SU-DHL-6 (cell line): ENCODE measurements around the gene GAPVD1.

Source experiments
- H2AFZ ChIP-seq: fragments of 200-600 bp; sonication (generic); 2 replicates; pipeline ENCODE4 v1.6.1; 2014; ENCODE audit warnings: low read depth, mild to moderate bottlenecking, moderate library complexity, mixed read lengths, antibody characterized with exemption, low read length; ENCODE audit not compliant: severe bottlenecking
- H3F3A ChIP-seq: fragments of 200-600 bp; shearing (Covaris generic); 2 replicates; pipeline ENCODE4 v1.6.0; 2016; ENCODE audit warnings: antibody characterized with exemption, mild to moderate bottlenecking; ENCODE audit not compliant: insufficient read depth
- H3K27ac ChIP-seq: fragments of 200-600 bp; sonication (generic); 2 replicates; pipeline ENCODE4 v1.5.1; 2016; ENCODE audit warnings: low read depth, mild to moderate bottlenecking, low read length, moderate library complexity, mixed read lengths
- H3K27me3 ChIP-seq: fragments of 200-600 bp; sonication (generic), shearing (Covaris generic); 2 replicates; pipeline ENCODE4 v1.6.0; 2014; ENCODE audit warnings: mild to moderate bottlenecking, low read length
- H3K36me3 ChIP-seq: fragments of 200-600 bp; sonication (generic); 2 replicates; pipeline ENCODE4 v1.6.1; 2014; ENCODE audit warnings: mild to moderate bottlenecking, low read length, mixed read lengths
- H3K4me2 ChIP-seq: fragments of 300-600, 200-600 bp; shearing (Covaris generic), sonication (generic); 2 replicates; pipeline ENCODE4 v1.6.0; 2014; ENCODE audit warnings: low read length, low read depth, mild to moderate bottlenecking; ENCODE audit not compliant: poor library complexity, severe bottlenecking
- H3K4me3 ChIP-seq: fragments of 200-600 bp; sonication (generic); 2 replicates; pipeline ENCODE4 v1.5.1; 2014; ENCODE audit warnings: antibody characterized with exemption, low read length, mild to moderate bottlenecking, mixed read lengths; ENCODE audit not compliant: insufficient read depth, poor library complexity, severe bottlenecking
- H3K79me2 ChIP-seq: fragments of 200-600 bp; sonication (generic); 2 replicates; pipeline ENCODE4 v1.6.1; 2014; ENCODE audit warnings: mild to moderate bottlenecking, low read length, moderate library complexity; ENCODE audit not compliant: insufficient read depth
- H3K9ac ChIP-seq: fragments of 200-600 bp; sonication (generic); 2 replicates; pipeline ENCODE4 v1.7.0; 2014; ENCODE audit warnings: mild to moderate bottlenecking, low read length
- H3K9me2 ChIP-seq: fragments of 200-600 bp; sonication (generic); replicated peaks from 2 replicates; pipeline ENCODE4 v1.6.1; 2014; ENCODE audit warnings: low read length; ENCODE audit not compliant: insufficient read depth
- H3K9me3 ChIP-seq: fragments of 200-600 bp; sonication (generic); 2 replicates; pipeline ENCODE4 v1.6.1; 2014; ENCODE audit warnings: low read length, mixed read lengths; ENCODE audit not compliant: insufficient read depth
- H4K20me1 ChIP-seq: fragments of 200-600 bp; sonication (generic); 2 replicates; pipeline ENCODE4 v1.6.1; 2014; ENCODE audit warnings: low read depth, mild to moderate bottlenecking, antibody characterized with exemption, low read length, moderate library complexity, mixed read lengths
- EZH2phosphoT487 ChIP-seq: fragments of 200-600 bp; sonication (generic), shearing (Covaris generic); conservative IDR thresholded peaks from 2 replicates; pipeline ENCODE4 v1.6.1; 2018; ENCODE audit warnings: mild to moderate bottlenecking, antibody characterized with exemption, low read length, moderate library complexity, mixed read lengths
- TF ChIP-seq, protein P1 (sequence below): fragments of 200-600 bp; sonication (generic); IDR thresholded peaks from one replicate; pipeline ENCODE4 v1.5.1; 2017; ENCODE audit warnings: antibody characterized with exemption, mild to moderate bottlenecking, low read length, moderate library complexity; ENCODE audit not compliant: insufficient read depth, poor library complexity, severe bottlenecking

GAPVD1 gene

DNA sequence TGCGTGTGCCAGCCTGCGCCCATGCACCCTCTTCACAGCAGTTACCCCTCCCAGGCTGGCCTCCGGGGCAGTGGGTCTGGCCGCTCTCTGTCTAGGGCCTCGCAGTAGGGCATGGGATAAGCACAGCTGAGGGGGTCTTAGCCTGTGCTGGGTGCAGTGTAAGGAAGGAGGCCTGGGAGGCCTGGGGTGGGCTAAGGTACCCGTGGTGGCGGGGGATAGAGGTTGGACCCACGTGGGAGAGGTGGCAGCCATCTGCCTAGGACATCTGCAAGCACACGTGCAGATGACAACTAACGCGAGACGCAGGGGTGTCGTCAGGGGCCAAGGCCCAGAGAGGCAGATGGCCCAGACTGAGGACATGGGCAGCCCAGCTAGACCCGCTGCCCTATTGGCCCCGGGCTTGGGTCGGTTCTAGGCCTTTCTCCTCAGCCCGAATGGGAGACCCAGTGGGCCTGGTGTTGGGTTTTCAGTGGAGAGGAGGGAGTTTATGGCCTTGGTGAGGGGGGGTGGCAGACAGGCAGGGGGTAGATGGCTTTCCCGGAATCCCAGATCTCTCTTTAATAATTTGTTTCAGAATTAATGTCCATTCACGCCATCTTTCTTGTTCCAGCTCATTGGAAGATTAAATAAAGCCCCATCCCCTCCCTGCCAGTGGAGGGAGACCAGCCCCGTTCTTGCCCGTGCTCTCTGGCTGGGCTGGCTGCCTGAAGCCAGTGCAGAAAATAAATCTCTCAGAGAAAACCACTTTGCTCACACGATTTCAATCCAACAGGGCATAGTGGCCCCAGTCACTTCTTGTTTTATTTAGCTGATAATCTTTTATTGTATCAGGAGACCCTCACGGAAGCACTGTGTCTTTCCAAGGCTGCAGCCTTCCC is 154.2 kb downstream of the GAPVD1 start:
- Histone ChIP-seq H3K9me3 (no peaks in the 10 kb centered on the region), H3K9ac (no peak overlapping the region), H3K27me3 (no peaks in the 10 kb centered on the region), H3K79me2 (no peaks in the 10 kb centered on the region), H3K27ac (no peak overlapping the region), H3K4me3 (no peak overlapping the region), H3K9me2 (no peaks in the 10 kb centered on the region), H3F3A (no peaks in the 10 kb centered on the region), H4K20me1 (no peaks in the 10 kb centered on the region), H3K4me2 (no peak overlapping the region), H2AFZ (no peak overlapping the region), H3K36me3 (no peaks in the 10 kb centered on the region)
- no peak for TF ChIP-seq EZH2phosphoT487
- TF ChIP-seq, protein P1, sequence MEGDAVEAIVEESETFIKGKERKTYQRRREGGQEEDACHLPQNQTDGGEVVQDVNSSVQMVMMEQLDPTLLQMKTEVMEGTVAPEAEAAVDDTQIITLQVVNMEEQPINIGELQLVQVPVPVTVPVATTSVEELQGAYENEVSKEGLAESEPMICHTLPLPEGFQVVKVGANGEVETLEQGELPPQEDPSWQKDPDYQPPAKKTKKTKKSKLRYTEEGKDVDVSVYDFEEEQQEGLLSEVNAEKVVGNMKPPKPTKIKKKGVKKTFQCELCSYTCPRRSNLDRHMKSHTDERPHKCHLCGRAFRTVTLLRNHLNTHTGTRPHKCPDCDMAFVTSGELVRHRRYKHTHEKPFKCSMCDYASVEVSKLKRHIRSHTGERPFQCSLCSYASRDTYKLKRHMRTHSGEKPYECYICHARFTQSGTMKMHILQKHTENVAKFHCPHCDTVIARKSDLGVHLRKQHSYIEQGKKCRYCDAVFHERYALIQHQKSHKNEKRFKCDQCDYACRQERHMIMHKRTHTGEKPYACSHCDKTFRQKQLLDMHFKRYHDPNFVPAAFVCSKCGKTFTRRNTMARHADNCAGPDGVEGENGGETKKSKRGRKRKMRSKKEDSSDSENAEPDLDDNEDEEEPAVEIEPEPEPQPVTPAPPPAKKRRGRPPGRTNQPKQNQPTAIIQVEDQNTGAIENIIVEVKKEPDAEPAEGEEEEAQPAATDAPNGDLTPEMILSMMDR: no peak

DNA sequence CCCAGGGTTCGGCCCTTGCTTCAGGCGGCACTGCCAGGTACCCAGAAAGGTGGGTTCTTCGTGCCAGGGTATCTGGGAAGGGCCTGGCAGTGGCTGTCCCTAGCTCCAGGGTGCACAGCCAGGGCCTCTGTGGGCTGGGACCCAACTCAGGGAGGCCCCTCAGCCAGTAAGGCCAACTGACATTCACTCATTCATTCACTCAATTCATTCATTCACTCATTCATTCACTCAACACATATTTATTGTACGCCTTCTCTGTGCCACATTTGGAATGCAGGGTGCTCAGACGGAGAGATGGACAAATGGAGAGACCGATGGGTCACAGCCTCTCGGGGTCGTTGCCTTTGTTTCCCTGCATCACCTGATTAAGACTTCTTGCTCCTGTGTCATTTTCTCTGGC is 154.9 kb downstream of the GAPVD1 start:
- Histone ChIP-seq H3K4me2 (no peak overlapping the region), H3K36me3 (no peaks in the 10 kb centered on the region), H3K4me3 (no peak overlapping the region), H3K79me2 (no peaks in the 10 kb centered on the region), H3K27me3 (no peaks in the 10 kb centered on the region), H3K27ac (no peak overlapping the region), H3K9ac (no peak overlapping the region), H3K9me3 (no peaks in the 10 kb centered on the region), H3K9me2 (no peaks in the 10 kb centered on the region), H2AFZ (no peak overlapping the region), H4K20me1 (no peaks in the 10 kb centered on the region), H3F3A (no peaks in the 10 kb centered on the region)
- TF ChIP-seq, protein P1: no peak
- no peak for TF ChIP-seq EZH2phosphoT487
